Measurements from ENCODE around the gene GNB1.
A peak's percentile ranks its signal among the peaks of the same experiment; 100 is the strongest.
"Not testable (repeated sequence)": the region's sequence is repeated elsewhere in the genome, so short reads cannot be mapped to it uniquely, and the experiment has no call there.

Gene GNB1

GRCh38 chr1:1760715-1761114, 130.2 kb downstream of the GNB1 start:
- DNase-seq (ENCODE audit: low read depth), result no peak

- no peak for DNase-seq (ENCODE audit: low read depth)
These were observed 130.6 kb downstream of the GNB1 start for GRCh38 chr1:1760345-1760650.

- no peak for DNase-seq (ENCODE audit: low read depth)
These were observed 131.2 kb downstream of the GNB1 start for GRCh38 chr1:1759456-1760344.

GRCh38 chr1:1758692-1759455, 132.0 kb downstream of the GNB1 start:
- DNase-seq (ENCODE audit: low read depth), result no peak

GRCh38 chr1:1758059-1758621, 132.7 kb downstream of the GNB1 start:
- DNase-seq (ENCODE audit: low read depth), result no peak

GRCh38 chr1:1757422-1758058, 133.3 kb downstream of the GNB1 start:
- no peak for DNase-seq (ENCODE audit: low read depth)

GRCh38 chr1:1756661-1757421, 134.0 kb downstream of the GNB1 start:
- DNase-seq (ENCODE audit: low read depth), result no peak

- DNase-seq (ENCODE audit: low read depth), result no peak
These were observed 135.0 kb downstream of the GNB1 start for GRCh38 chr1:1755852-1756251.

GRCh38 chr1:1755426-1755825, 135.5 kb downstream of the GNB1 start:
- no peak for DNase-seq (ENCODE audit: low read depth)

- DNase-seq (ENCODE audit: low read depth), result no peak
These were observed 136.7 kb downstream of the GNB1 start for GRCh38 chr1:1754051-1754815.

GRCh38 chr1:1753607-1754005, 137.3 kb downstream of the GNB1 start:
- no peak for DNase-seq (ENCODE audit: low read depth)

GRCh38 chr1:1752636-1753606, 138.0 kb downstream of the GNB1 start:
- no peak for DNase-seq (ENCODE audit: low read depth)

- no peak for DNase-seq (ENCODE audit: low read depth)
These were observed 138.7 kb downstream of the GNB1 start for GRCh38 chr1:1752190-1752589.

GRCh38 chr1:1749941-1750340, 140.9 kb downstream of the GNB1 start:
- DNase-seq (ENCODE audit: low read depth), result not testable (repeated sequence)

GRCh38 chr1:1748686-1749321, 142.1 kb downstream of the GNB1 start:
- DNase-seq (ENCODE audit: low read depth), result no peak

GRCh38 chr1:1746566-1746909, 144.3 kb downstream of the GNB1 start:
- DNase-seq (ENCODE audit: low read depth), result not testable (repeated sequence)

- DNase-seq (ENCODE audit: low read depth), result peak; percentile 41
These were observed 145.0 kb downstream of the GNB1 start for GRCh38 chr1:1745651-1746565.

GRCh38 chr1:1742529-1742928, 148.4 kb downstream of the GNB1 start:
- DNase-seq (ENCODE audit: low read depth), result not testable (repeated sequence)

All from stimulated activated CD8-positive, alpha-beta memory T cell treated with anti-CD3 and anti-CD28 coated beads, Interleukin-4, amount 100 ng/mL, for 24 hours (primary cell).